ENCODE data around the gene ARL14. TPM values are rescaled to one million over a fixed set of nuclear protein-coding genes. Genes with fewer than 3 reads are reported as not detected.
A peak's percentile ranks its signal among the peaks of the same experiment; 100 is the strongest.

Gene ARL14
- total RNA-seq, 1 donor: not detected

DNA sequence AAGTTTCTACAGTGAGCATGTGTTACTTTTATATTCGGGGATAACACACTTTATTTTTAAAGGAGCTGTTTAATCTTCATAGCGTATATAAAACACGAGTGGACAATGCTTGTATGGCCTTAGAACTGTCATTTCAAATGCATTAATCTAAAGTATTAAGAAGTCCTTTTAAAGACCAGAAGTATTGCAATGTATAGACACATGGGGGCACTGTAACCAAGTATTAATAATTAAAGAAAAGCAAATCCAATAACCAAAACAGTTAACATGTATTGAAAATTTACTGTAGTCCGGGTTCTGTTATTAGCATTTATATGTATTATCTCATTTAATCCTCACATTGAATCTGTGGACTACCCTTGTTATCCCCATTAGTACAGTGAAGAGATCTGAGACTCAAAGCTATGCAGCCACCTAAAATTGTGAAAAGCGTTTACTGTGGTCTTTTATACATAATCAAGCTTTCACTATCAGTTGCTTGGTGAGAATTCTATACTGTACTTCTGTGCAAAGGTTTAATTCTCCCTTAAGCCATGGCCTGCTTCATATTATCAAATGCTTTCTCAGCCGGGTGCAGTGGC is 10.1 kb downstream of the ARL14 start:
- TF ChIP-seq, protein P1, sequence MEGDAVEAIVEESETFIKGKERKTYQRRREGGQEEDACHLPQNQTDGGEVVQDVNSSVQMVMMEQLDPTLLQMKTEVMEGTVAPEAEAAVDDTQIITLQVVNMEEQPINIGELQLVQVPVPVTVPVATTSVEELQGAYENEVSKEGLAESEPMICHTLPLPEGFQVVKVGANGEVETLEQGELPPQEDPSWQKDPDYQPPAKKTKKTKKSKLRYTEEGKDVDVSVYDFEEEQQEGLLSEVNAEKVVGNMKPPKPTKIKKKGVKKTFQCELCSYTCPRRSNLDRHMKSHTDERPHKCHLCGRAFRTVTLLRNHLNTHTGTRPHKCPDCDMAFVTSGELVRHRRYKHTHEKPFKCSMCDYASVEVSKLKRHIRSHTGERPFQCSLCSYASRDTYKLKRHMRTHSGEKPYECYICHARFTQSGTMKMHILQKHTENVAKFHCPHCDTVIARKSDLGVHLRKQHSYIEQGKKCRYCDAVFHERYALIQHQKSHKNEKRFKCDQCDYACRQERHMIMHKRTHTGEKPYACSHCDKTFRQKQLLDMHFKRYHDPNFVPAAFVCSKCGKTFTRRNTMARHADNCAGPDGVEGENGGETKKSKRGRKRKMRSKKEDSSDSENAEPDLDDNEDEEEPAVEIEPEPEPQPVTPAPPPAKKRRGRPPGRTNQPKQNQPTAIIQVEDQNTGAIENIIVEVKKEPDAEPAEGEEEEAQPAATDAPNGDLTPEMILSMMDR (IDR thresholded peaks at IDR 0.05; ENCODE audit: insufficient read depth, low read depth, low read length): peak; percentile 42
- peak; percentile 37 for DNase-seq (ENCODE audit: low read depth)
- H3K4me3 ChIP-seq (ENCODE audit: low read depth, low read length): no peak overlapping the region

DNA sequence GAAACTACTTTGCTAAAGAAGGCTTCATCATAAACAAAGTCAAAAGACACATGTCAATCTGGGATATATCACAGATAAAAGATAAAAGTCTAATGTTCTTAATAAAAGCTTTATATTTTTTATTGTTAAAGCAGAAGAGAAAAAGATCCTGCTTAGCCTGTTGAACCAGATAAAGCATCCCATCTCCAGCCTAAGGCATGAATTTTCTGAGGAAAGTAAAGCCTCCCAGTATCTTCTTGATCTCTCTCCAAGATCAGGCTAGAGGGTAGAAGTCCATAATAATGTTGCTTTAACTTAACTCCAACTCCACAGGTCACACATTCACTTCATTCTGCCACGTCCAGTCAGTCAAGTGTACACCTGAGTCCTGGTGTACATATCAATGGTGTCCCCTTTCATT is 14.2 kb downstream of the ARL14 start:
- TF ChIP-seq, protein P1 (IDR thresholded peaks at IDR 0.05; ENCODE audit: insufficient read depth, low read depth, low read length): no peak
- DNase-seq (ENCODE audit: low read depth): no peak
- H3K4me3 ChIP-seq (ENCODE audit: low read depth, low read length): no peak overlapping the region

GRCh38 chr3:160691962-160692361 is 15.0 kb downstream of the ARL14 start:
- TF ChIP-seq, protein P1 (IDR thresholded peaks at IDR 0.05; ENCODE audit: insufficient read depth, low read depth, low read length): no peak
- no peak overlapping the region for H3K4me3 ChIP-seq (ENCODE audit: low read depth, low read length)
- no peak for DNase-seq (ENCODE audit: low read depth)

DNA sequence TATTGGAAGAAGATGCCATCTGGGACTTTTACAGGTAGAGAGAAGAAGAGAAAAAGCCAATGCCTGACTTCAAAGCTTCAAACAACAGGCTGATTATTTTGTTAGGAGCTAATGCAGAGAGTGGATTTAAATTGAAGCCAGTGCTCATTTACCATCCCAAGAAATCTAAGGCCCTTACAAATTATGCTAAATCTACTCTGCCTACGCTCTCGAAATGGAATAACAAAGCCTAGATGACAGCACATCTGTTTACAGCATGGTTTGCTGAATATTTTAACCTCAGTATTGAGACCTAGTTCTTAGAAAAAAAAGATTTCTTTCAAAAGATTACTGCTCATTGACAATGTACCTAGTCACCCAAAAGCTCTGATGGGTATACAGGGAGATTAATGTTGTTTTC is 16.2 kb downstream of the ARL14 start:
- no peak for DNase-seq (ENCODE audit: low read depth)
- TF ChIP-seq, protein P1 (IDR thresholded peaks at IDR 0.05; ENCODE audit: insufficient read depth, low read depth, low read length): no peak
- no peak overlapping the region for H3K4me3 ChIP-seq (ENCODE audit: low read depth, low read length)

- no peak overlapping the region for H3K4me3 ChIP-seq (ENCODE audit: low read depth, low read length)
- TF ChIP-seq, protein P1 (IDR thresholded peaks at IDR 0.05; ENCODE audit: insufficient read depth, low read depth, low read length): no peak
- no peak for DNase-seq (ENCODE audit: low read depth)
Observed at GRCh38 chr3:160694345-160694744, 17.4 kb downstream of the ARL14 start.

DNA sequence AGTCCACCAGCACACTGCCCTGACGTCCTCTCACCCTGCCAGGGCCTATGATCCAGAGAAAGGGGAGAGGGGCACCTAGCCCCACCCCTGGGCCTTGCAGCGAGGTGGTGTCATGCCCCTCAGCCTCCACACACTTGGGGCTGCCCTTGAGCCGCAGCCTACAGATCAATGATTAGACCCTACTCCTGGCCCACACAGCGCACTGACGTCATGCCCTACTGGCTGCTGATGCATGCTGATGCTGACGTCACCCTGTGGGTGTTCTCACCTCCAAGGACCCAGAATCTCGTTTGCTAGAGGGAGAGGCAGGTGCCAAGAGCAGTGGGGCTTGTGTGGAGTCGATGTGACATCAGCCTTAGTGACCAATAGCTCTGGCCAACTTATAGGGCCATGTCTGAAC is 18.0 kb downstream of the ARL14 start:
- no peak for DNase-seq (ENCODE audit: low read depth)
- H3K4me3 ChIP-seq (ENCODE audit: low read depth, low read length): no peak overlapping the region
- TF ChIP-seq, protein P1 (IDR thresholded peaks at IDR 0.05; ENCODE audit: insufficient read depth, low read depth, low read length): no peak

GRCh38 chr3:160695915-160696327 is 19.0 kb downstream of the ARL14 start:
- DNase-seq (ENCODE audit: low read depth): peak; percentile 18
- TF ChIP-seq, protein P1 (IDR thresholded peaks at IDR 0.05; ENCODE audit: insufficient read depth, low read depth, low read length): no peak
- no peak overlapping the region for H3K4me3 ChIP-seq (ENCODE audit: low read depth, low read length)

Measured in fibroblast of villous mesenchyme (primary cell).